ENCODE data around the gene OVCA2.

The OVCA2 gene

DNA sequence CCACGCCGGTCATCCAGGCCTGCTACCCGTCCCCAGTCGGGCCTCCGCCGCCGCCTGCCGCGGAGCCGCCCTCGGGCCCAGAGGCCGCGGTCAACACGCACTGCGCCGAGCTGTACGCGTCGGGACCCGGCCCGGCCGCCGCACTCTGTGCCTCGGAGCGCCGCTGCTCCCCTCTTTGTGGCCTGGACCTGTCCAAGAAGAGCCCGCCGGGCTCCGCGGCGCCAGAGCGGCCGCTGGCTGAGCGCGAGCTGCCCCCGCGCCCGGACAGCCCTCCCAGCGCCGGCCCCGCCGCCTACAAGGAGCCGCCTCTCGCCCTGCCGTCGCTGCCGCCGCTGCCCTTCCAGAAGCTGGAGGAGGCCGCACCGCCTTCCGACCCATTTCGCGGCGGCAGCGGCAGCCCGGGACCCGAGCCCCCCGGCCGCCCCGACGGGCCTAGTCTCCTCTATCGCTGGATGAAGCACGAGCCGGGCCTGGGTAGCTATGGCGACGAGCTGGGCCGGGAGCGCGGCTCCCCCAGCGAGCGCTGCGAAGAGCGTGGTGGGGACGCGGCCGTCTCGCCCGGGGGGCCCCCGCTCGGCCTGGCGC lies 15.4 kb downstream of the OVCA2 start:
- no peak overlapping the region for H3K27ac ChIP-seq (ENCODE audit: low read length)
- H3K4me3 ChIP-seq (ENCODE audit: low read depth in 1 of 2, low read length in 2 of 2) = peak overlapping the region in 1 of 2 donors; percentile 68
- H3K27me3 ChIP-seq (ENCODE audit: low read depth, low read length) = no peaks in the 10 kb centered on the region
- H3K9me3 ChIP-seq (ENCODE audit: control insufficient read depth in 1 of 2, low read length in 2 of 2) = no peaks in the 10 kb centered on the region
- peaks cover 5 to 68% of the 10 kb centered on the region in 2 donors for H3K4me1 ChIP-seq (ENCODE audit: control insufficient read depth in 1 of 2, insufficient read depth in 2 of 2, low read length in 2 of 2)
- peaks cover 3 to 5% of the 10 kb centered on the region in 2 donors for H3K36me3 ChIP-seq (ENCODE audit: control insufficient read depth in 1 of 2, insufficient read depth in 2 of 2, low read length in 2 of 2)

DNA sequence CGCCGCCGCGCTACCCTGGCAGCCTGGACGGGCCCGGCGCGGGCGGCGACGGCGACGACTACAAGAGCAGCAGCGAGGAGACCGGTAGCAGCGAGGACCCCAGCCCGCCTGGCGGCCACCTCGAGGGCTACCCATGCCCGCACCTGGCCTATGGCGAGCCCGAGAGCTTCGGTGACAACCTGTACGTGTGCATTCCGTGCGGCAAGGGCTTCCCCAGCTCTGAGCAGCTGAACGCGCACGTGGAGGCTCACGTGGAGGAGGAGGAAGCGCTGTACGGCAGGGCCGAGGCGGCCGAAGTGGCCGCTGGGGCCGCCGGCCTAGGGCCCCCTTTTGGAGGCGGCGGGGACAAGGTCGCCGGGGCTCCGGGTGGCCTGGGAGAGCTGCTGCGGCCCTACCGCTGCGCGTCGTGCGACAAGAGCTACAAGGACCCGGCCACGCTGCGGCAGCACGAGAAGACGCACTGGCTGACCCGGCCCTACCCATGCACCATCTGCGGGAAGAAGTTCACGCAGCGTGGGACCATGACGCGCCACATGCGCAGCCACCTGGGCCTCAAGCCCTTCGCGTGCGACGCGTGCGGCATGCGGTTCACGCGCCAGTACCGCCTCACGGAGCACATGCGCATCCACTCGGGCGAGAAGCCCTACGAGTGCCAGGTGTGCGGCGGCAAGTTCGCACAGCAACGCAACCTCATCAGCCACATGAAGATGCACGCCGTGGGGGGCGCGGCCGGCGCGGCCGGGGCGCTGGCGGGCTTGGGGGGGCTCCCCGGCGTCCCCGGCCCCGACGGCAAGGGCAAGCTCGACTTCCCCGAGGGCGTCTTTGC lies 16.2 kb downstream of the OVCA2 start:
- Histone ChIP-seq H3K4me3 (ENCODE audit: low read depth in 1 of 2, low read length in 2 of 2) (peak overlapping the region in 1 of 2 donors; percentile 68), H3K36me3 (ENCODE audit: control insufficient read depth in 1 of 2, insufficient read depth in 2 of 2, low read length in 2 of 2) (peaks cover 3 to 5% of the 10 kb centered on the region in 2 donors), H3K27me3 (ENCODE audit: low read depth, low read length) (no peaks in the 10 kb centered on the region), H3K27ac (ENCODE audit: low read length) (no peak overlapping the region), H3K4me1 (ENCODE audit: control insufficient read depth in 1 of 2, insufficient read depth in 2 of 2, low read length in 2 of 2) (peaks cover 12 to 71% of the 10 kb centered on the region in 2 donors), H3K9me3 (ENCODE audit: control insufficient read depth in 1 of 2, low read length in 2 of 2) (no peaks in the 10 kb centered on the region)

DNA sequence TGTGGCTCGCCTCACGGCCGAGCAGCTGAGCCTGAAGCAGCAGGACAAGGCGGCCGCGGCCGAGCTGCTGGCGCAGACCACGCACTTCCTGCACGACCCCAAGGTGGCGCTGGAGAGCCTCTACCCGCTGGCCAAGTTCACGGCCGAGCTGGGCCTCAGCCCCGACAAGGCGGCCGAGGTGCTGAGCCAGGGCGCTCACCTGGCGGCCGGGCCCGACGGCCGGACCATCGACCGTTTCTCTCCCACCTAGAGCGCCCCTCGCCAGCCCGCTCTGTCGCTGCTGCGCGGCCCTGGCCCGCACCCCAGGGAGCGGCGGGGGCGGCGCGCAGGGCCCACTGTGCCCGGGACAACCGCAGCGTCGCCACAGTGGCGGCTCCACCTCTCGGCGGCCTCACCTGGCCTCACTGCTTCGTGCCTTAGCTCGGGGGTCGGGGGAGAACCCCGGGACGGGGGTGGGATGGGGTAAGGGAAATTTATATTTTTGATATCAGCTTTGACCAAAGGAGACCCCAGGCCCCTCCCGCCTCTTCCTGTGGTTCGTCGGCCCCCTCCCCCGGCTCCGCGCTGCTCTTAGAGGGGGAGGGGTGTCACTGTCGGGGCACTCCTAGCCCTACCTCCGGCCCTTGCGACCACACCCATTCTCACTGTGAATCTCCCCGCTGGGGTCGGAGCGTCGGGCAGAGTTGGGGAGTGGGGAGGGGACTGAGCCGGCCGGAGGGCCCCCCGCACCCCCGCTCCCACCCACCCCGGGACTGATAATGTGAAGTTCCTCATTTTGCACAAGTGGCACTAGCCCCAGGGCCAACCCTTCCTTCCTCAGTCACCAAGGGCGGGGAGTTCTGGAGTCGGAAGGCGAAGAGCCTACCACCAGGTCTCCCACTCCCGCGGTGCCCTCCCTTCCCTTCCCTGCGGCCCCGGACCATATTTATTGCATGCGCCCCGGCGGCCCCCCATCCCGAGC lies 17.0 kb downstream of the OVCA2 start:
- Histone ChIP-seq H3K4me1 (ENCODE audit: control insufficient read depth in 1 of 2, insufficient read depth in 2 of 2, low read length in 2 of 2) (peaks cover 13 to 74% of the 10 kb centered on the region in 2 donors), H3K4me3 (ENCODE audit: low read depth in 1 of 2, low read length in 2 of 2) (peak overlapping the region in 1 of 2 donors; percentile 68), H3K27me3 (ENCODE audit: low read depth, low read length) (no peaks in the 10 kb centered on the region)

DNA sequence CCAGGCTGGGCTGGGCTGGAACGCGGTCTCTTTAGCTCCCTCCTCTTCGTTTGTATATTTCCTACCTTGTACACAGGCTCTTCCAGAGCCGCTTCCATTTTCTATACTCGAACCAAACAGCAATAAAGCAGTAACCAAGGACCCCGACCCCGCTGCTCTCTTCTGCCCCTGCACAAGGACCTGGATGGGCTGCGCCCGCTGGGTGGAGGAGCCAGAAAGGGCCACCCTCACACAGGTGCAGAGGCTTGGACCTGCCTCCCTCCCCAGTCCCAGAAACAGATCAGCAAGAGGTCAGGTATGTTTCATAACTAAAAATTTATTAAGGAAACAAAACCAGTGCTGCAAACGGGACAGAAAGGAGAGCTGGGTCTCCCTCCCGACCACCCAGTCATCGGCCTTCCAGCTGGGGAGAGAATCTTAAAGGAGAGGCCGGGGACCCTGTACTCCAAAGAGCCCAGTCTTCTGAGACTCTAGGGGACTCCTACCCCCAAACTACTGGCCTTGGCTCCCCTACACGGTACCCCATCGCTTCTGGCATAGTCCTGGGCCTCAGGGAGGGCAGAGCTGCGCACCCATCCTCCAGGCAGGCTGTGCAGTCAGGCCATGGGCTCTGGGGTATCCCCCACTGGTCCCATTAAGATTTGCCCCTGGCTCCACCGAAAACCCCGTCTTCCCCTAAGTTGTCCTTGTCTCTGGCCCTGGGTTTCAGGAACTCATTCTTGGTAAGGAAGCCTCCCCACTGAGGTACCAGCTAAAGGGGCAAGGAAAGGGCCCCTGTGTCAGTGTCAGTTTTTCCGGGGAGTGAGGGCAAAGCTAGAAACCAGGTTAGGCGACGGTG lies 17.9 kb downstream of the OVCA2 start:
- peaks cover 19 to 74% of the 10 kb centered on the region in 2 donors for H3K4me1 ChIP-seq (ENCODE audit: control insufficient read depth in 1 of 2, insufficient read depth in 2 of 2, low read length in 2 of 2)
- peaks cover 10 to 22% of the 10 kb centered on the region in 2 donors for H3K36me3 ChIP-seq (ENCODE audit: control insufficient read depth in 1 of 2, insufficient read depth in 2 of 2, low read length in 2 of 2)
- no peaks in the 10 kb centered on the region for H3K9me3 ChIP-seq (ENCODE audit: control insufficient read depth in 1 of 2, low read length in 2 of 2)
- no peaks in the 10 kb centered on the region for H3K27me3 ChIP-seq (ENCODE audit: low read depth, low read length)
- peak overlapping the region; percentile 56 for H3K27ac ChIP-seq (ENCODE audit: low read length)
- H3K4me3 ChIP-seq (ENCODE audit: low read depth in 1 of 2, low read length in 2 of 2) = peak overlapping the region; percentile 37 to 68

More for the DNA sequence above, 17.0 kb downstream of the OVCA2 start:
- Histone ChIP-seq H3K27ac (ENCODE audit: low read length) (peak overlapping the region; percentile 56), H3K36me3 (ENCODE audit: control insufficient read depth in 1 of 2, insufficient read depth in 2 of 2, low read length in 2 of 2) (peaks cover 7 to 13% of the 10 kb centered on the region in 2 donors), H3K9me3 (ENCODE audit: control insufficient read depth in 1 of 2, low read length in 2 of 2) (no peaks in the 10 kb centered on the region)

DNA sequence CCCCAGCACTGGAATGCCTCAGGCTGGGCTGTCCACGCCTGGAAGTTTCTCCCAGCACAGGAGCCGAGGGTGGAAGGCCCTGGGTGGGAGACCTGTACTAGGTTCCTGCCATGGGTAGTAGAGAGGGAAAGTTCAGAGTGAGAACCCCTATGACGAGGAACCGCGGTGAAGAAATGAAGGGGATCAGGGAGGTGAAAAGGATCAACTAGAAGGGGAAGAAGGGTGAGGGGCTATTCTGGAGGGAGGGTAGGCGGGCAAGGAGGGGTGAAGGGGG lies 18.5 kb downstream of the OVCA2 start:
- Histone ChIP-seq H3K4me3 (ENCODE audit: low read depth in 1 of 2, low read length in 2 of 2) (peak overlapping the region in 1 of 2 donors; percentile 68), H3K36me3 (ENCODE audit: control insufficient read depth in 1 of 2, insufficient read depth in 2 of 2, low read length in 2 of 2) (peaks cover 13 to 26% of the 10 kb centered on the region in 2 donors), H3K9me3 (ENCODE audit: control insufficient read depth in 1 of 2, low read length in 2 of 2) (no peaks in the 10 kb centered on the region), H3K27me3 (ENCODE audit: low read depth, low read length) (no peaks in the 10 kb centered on the region), H3K27ac (ENCODE audit: low read length) (peak overlapping the region; percentile 56), H3K4me1 (ENCODE audit: control insufficient read depth in 1 of 2, insufficient read depth in 2 of 2, low read length in 2 of 2) (peaks cover 19 to 75% of the 10 kb centered on the region in 2 donors)

DNA sequence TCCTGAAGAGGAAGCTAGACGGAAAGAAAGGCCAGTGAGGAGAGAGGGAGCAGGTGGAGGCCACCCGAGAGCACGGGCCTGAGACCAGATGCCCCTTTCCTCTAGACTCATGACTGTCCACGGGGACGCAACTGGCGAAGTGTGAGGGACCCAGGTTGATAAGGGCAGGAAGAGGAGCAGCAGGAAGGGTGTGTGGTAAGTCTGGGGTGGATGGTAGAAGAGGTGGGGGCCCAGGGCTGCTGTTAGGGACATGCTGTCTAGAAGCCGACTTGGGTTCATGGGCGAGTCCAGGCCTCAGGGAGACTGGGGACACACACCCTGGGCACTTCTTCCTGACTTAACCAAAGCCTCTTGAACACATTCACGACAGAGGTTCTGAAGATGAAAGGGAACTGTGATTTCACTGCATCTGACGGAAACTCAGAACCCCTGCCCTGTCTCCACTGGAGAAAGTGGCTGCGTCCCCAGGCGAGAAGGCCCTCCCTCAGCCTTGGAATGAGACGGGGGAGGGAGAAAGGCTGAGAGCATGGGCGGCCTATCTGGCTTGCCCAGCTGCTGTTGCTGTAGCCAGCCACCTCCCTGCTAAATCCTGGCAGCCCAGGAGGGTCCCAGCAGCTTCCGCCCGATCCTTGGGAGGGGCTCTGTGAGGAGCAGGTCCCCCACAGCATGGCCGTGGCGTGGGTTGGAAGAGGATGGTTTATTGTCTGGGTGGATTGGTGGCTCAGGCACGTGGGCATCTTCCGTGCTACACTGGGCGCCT lies 19.0 kb downstream of the OVCA2 start:
- H3K36me3 ChIP-seq (ENCODE audit: control insufficient read depth in 1 of 2, insufficient read depth in 2 of 2, low read length in 2 of 2) = peaks cover 16 to 30% of the 10 kb centered on the region in 2 donors
- H3K27me3 ChIP-seq (ENCODE audit: low read depth, low read length) = no peaks in the 10 kb centered on the region
- peak overlapping the region in 1 of 2 donors; percentile 68 for H3K4me3 ChIP-seq (ENCODE audit: low read depth in 1 of 2, low read length in 2 of 2)
- H3K9me3 ChIP-seq (ENCODE audit: control insufficient read depth in 1 of 2, low read length in 2 of 2) = no peaks in the 10 kb centered on the region
- H3K27ac ChIP-seq (ENCODE audit: low read length) = peak overlapping the region; percentile 56
- peaks cover 19 to 74% of the 10 kb centered on the region in 2 donors for H3K4me1 ChIP-seq (ENCODE audit: control insufficient read depth in 1 of 2, insufficient read depth in 2 of 2, low read length in 2 of 2)

DNA sequence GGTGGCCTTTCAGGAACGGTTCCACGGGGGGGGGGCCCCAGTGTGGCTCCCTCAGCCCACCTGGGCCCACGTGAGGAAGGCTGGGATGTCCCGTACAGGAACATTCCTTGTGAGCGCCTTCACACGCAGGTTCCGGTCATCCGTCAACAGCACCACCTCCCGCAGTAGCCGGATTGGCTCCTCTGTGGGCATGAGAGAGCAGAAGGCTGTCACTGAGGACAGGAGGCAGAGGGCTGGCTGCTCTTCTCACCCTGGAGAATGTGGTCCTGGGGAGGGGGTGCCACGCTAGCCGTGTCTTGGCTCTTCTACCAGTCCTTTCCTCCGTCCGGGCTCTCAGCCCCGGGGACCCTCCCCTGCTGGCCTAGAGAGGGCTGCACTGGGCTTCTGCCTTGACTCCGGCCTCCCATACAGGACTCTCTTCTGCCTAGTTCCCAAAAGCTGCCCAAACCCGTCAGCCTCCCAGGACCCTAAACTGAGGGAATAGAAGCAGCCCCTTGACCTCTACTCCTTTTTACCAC lies 19.7 kb downstream of the OVCA2 start:
- Histone ChIP-seq H3K9me3 (ENCODE audit: control insufficient read depth in 1 of 2, low read length in 2 of 2) (no peaks in the 10 kb centered on the region), H3K27ac (ENCODE audit: low read length) (peak overlapping the region; percentile 56), H3K4me1 (ENCODE audit: control insufficient read depth in 1 of 2, insufficient read depth in 2 of 2, low read length in 2 of 2) (peaks cover 19 to 71% of the 10 kb centered on the region in 2 donors), H3K4me3 (ENCODE audit: low read depth in 1 of 2, low read length in 2 of 2) (no peak overlapping the region), H3K27me3 (ENCODE audit: low read depth, low read length) (no peaks in the 10 kb centered on the region), H3K36me3 (ENCODE audit: control insufficient read depth in 1 of 2, insufficient read depth in 2 of 2, low read length in 2 of 2) (peaks cover 16 to 30% of the 10 kb centered on the region in 2 donors)

DNA sequence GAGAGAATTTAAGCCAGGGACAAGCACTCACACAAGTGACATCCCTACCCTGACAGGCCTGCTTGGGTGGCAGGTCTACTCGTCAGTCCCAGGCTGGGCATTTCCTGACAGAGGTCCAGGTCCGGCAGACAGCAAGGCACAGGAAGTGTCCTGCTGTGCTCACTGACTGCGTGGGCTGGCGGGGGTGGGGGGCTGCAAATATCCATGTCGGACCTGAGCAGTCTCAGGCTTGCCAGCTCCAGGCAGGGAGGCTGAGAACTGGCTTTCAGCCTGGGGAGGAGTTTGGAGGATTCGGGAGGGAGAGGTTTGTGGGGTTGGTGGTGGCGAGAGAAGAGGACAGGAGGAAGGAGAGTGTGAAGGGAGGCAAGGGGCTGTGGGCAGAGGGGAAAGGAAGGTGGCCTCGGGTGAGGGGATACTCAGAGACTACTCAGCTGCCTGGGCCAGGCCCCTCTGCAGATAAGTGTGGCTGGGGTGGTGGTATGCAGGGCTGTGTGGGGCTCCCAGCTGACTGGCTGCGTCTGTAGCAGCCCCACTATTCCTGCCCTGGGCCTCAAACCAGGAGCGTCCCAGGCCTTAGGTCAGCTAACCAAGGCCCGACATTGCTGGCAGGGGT lies 20.9 kb downstream of the OVCA2 start:
- Histone ChIP-seq H3K4me3 (ENCODE audit: low read depth in 1 of 2, low read length in 2 of 2) (no peak overlapping the region), H3K27ac (ENCODE audit: low read length) (peak overlapping the region; percentile 56), H3K36me3 (ENCODE audit: control insufficient read depth in 1 of 2, insufficient read depth in 2 of 2, low read length in 2 of 2) (peaks cover 16 to 42% of the 10 kb centered on the region in 2 donors), H3K27me3 (ENCODE audit: low read depth, low read length) (no peaks in the 10 kb centered on the region), H3K9me3 (ENCODE audit: control insufficient read depth in 1 of 2, low read length in 2 of 2) (no peaks in the 10 kb centered on the region), H3K4me1 (ENCODE audit: control insufficient read depth in 1 of 2, insufficient read depth in 2 of 2, low read length in 2 of 2) (peaks cover 25 to 72% of the 10 kb centered on the region in 2 donors)

DNA sequence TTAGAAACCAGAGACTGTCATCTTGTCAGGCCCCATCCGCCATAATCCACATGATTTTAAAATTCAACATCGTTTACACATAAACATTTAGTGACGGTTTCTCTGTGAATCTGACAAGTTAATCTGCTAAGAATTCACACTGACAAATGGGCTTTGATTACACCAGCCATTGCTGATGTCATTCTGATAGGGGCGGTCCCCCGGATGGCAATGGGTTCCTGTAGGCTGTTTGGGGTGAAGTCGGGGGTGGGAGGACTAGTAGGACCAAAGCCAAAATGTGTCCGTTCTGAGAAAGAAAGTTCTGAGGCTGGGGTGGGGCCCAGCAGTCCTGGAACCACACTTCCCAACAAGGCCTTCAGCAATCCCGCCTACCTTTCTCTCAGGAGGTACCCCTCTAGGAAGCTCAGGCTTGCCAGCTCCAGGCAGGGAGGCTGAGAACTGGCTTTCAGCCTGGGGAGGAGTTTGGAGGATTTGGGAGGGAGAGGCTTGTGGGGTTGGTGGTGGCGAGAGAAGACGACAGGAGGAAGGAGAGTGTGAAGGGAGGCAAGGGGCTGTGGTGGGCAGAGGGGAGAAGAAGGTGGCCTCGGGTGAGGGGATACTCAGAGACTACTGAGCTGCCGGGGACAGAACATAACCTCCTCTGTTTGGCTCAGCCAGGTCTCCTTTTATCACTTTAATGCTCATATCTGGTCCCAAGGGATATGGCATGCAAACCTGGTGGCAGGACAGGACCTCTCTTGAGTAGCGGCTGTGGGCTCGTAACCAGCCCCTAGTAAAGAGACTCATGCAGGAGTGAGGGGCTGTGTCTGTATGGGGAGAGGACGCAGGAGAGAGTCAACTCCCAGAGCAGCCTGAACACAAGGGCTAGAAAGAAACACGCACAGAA lies 21.7 kb downstream of the OVCA2 start:
- Histone ChIP-seq H3K27ac (ENCODE audit: low read length) (peak overlapping the region; percentile 56), H3K4me1 (ENCODE audit: control insufficient read depth in 1 of 2, insufficient read depth in 2 of 2, low read length in 2 of 2) (peaks cover 29 to 69% of the 10 kb centered on the region in 2 donors), H3K9me3 (ENCODE audit: control insufficient read depth in 1 of 2, low read length in 2 of 2) (no peaks in the 10 kb centered on the region), H3K27me3 (ENCODE audit: low read depth, low read length) (no peaks in the 10 kb centered on the region), H3K4me3 (ENCODE audit: low read depth in 1 of 2, low read length in 2 of 2) (no peak overlapping the region), H3K36me3 (ENCODE audit: control insufficient read depth in 1 of 2, insufficient read depth in 2 of 2, low read length in 2 of 2) (peaks cover 16 to 44% of the 10 kb centered on the region in 2 donors)

Measured in muscle layer of duodenum (tissue), 2 donors.